ENCODE data around the gene MAN1A1.
"Not testable (repeated sequence)": the region's sequence is repeated elsewhere in the genome, so short reads cannot be mapped to it uniquely, and the experiment has no call there.

The MAN1A1 gene

DNA sequence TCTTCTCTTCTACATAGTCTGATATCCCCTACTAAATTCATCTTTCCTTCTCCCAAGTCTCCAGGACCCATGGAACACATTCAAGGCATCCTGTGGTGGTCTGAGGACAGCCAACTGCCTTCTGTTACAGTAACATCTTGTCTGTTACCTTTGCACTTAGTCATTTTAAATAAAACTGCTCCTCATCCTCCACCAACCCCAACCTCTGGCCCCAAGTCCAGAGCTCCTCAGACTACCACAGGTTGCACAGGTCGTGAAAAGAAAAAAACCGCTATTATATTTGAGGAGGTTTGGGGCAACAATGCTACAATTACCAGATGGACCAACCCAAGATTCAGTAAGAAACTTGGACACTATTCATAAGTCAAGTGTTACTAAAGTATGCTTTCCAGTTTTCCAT, 49.9 kb downstream of the MAN1A1 start:
- DNase-seq, result no peak

DNA sequence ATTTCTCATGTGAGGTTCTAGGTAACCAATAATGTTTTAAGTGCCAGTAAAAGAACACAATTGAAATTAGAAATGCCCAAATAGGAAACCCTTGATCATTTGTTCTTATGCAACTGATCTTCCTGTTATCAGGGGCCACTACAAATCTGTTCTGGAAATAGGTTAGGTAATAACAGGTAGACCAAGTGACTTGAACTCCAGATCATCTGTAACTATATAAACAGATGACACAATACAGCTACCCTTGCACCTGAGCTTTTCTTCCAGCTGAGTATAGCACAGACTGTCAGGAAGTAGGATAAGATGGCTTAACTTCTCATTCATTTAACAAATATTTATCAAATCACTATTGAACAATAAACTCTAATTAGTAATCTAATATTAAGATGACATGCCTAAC, 52.5 kb downstream of the MAN1A1 start:
- no peak for DNase-seq

- DNase-seq, result no peak
These were observed 53.2 kb downstream of the MAN1A1 start for GRCh38 chr6:119296036-119297035.

- DNase-seq, result no peak
These were observed 54.6 kb downstream of the MAN1A1 start for GRCh38 chr6:119294984-119295383.

DNA sequence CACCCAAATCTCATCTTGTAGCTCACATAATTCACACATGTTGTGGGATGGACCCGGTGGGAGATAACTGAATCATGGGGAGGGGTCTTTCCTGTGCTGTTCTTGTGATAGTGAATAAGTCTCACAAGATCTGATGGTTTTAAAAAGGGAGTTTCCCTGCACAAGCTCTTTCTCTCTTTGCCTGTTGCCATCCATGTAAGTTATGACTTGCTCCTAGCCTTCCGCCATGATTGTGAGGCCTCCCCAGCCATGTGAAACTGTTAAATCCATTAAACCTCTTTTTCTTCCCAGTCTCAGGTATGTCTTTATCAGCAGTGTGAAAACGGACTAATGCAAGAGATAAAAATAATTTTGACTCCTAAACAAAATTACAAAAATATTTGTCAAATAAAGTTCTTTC, 58.5 kb downstream of the MAN1A1 start:
- DNase-seq, result not testable (repeated sequence)

DNA sequence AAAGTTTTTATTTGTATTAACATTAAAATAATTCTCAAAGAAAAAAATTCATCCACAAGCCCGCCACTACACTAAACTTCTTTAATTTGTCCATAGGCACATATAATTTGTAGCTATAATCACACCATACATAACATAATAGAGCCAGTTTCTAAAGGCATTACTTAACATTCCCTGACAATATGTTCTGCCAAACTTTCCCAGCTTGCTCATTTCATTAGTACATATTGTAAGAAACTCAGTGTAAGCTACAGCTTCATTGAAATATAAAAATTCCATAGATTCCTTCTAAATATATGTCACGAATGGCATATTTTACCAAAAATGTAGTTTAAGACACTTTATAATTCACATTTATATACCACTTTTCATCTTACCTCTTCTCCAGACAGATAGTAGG, 59.3 kb downstream of the MAN1A1 start:
- no peak for DNase-seq

- DNase-seq, result no peak
These were observed 59.9 kb downstream of the MAN1A1 start for GRCh38 chr6:119289651-119290050.

DNA sequence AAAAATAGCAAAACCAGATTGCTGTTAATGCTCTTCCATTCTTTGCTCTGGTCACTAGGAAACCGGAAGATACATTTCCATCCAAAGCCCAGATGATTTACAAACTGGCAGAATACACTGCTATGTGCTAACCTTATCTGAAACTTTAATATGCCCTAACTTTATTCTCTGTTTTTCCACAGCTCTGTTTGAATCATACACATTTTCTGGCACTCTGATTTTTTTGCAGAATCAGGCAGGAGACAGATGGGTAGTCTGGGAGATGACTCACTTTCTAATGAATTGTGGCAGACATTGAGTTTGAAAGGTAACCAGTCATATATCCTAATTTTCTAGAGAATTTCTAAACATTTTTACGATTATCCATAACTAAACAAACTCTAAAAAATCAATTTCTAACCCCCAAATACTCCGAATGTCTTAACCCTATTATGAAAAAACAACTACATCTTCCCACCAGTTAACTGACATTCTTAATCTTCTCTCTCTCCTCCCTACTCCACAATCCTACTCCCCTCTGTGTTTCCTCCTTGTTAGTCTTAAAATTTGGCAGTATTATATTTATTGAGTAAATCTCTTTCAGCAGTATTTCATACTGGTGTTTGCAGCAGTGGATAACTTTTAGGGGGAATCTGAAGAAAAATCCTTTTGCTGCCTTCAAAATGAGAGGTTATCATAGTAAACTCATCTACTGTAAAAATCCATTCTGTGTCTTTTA, 63.5 kb downstream of the MAN1A1 start:
- DNase-seq, result no peak

DNA sequence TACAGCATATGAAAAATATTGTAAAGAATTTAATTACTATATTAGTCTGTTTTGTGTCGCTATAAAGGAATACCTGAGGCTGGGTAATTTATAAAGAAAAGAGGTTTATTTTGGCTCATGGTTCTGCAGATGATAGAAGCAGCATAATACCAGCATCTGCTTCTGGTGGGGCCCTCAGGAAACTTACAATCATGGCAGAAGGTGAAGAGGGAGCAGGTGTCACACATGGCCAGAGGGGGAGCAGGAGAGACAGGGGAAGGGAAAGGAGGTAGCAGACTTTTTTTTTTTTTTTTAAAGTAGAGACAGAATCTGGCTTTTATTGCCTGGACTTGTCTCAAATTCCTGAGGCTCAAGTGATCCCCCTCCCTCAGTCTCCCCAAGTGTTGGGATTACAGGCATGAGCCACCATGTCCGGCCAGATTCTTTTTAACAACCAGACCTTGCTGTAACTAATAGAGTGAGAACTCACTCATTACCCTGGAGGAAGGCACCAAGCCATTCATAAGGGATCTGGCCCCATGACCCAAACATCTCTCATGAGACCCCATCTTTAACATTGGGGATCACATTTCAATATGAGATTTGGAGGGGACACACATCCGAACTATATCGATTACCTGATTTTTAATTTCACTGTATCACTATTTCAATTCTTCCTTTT, 64.6 kb downstream of the MAN1A1 start:
- DNase-seq, result no peak

- no peak for DNase-seq
These were observed 65.5 kb downstream of the MAN1A1 start for GRCh38 chr6:119283979-119284545.

DNA sequence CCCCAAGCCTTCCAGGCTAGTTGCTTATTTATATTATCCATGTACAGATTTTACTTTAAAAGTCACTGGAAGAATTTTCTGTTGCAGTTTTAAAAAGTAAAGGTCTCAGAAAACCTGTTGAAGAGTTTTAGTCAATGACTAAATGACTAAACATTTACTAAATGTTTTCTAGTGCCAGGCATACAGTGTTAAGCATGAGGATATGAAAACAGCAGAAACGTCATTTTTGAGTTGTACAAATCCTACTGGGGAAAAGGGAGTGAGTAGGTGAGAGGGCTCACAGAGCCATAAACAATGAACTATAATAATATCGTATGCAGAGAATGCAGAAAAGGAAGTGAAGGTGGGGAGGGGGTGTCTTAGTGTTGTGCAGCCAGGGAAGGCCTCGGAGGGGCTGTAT, 66.3 kb downstream of the MAN1A1 start:
- no peak for DNase-seq

GRCh38 chr6:119280668-119281067, 68.9 kb downstream of the MAN1A1 start:
- no peak for DNase-seq

DNA sequence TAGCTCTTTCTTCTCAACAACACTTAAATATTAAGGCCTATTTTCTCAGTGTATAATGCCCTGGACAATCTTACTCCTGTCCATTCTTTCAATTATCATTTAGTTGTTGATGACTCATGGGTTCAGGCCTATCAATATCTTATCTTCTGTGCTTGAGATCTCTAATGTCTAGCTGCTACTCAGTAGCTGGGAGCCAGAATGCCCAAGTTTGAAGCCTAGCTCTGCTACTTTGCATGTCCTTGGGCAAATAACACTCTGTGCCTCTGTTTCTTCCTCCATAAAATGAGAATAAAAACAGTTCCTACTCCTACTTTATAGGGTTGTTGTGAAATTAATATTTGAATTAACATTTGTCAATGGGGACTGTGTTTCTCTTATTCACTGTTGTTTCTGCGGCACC, 69.5 kb downstream of the MAN1A1 start:
- no peak for DNase-seq

DNA sequence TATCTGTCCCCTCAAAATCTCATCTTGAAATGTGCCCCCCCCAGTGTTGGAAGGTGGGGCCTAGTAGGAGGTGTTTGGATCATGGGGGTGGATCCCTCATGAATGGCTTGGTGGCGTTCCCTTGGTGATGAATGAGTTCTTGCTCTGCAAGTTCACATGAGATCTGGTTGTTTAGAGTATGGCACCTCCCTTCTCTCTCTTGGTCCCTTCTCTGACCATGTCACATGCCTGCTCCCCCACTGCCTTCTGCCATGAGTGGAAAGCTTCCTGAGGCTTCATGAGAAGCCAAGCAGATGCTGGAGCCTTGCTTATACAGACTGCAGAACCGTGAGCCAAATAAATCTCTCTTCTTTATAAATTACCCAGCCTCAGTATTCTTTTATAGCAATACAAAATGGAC, 70.9 kb downstream of the MAN1A1 start:
- DNase-seq, result no peak

DNA sequence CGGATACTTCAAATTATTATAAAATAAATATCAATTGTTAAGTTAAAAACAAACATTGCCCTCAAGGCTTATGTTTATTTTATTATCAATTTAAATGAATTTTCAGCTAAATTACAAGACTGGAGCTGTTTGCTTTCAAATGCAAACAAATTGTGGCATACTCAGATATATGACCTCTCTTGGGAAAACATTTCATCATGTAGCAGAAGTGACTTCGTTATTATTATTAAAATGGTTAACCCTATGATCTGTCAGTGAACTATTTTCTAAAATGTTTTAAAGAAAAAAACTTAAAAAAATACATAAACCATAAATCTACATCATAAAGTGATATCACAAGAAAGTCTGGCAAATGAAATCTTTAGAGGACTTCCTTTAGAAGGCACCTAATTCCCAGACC, 72.5 kb downstream of the MAN1A1 start:
- DNase-seq, result no peak

DNA sequence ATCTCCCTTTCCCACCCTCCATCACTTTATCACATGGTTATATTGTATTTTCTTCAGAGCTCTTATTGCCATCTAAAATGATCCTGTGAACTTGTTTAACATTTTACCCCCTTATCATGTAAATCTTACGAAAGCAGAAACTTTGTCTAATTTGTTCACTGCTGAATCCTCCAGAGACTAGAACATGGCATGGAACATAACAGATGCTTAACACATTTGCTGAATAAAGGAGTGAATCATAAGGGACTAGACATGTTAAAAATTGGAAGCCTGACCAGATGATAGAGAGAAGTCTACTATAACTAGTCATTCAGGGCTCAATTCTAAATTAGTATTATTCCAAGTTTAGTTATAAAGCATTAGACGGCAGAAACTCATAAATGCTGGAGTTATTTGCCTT, 73.3 kb downstream of the MAN1A1 start:
- DNase-seq, result no peak

- DNase-seq, result no peak
These were observed 75.4 kb downstream of the MAN1A1 start for GRCh38 chr6:119274197-119274595.

GRCh38 chr6:119273272-119274196, 76.0 kb downstream of the MAN1A1 start:
- no peak for DNase-seq

GRCh38 chr6:119270545-119270944, 79.0 kb downstream of the MAN1A1 start:
- no peak for DNase-seq

- no peak for DNase-seq
These were observed 80.1 kb downstream of the MAN1A1 start for GRCh38 chr6:119269266-119270103.
